ENCODE measurements around the gene SGIP1.
"Not testable (repeated sequence)": the region's sequence is repeated elsewhere in the genome, so short reads cannot be mapped to it uniquely, and the experiment has no call there.

The SGIP1 gene

GRCh38 chr1:66585002-66585401 lies 51.0 kb downstream of the SGIP1 start:
- TF ChIP-seq CTCF (IDR thresholded peaks at IDR 0.05) = no peak
- Mint-ChIP-seq H3K9me3 (no peaks in the 10 kb centered on the region), H3K4me3 (no peak overlapping the region), H3K36me3 (ENCODE audit: low read depth) (no peaks in the 10 kb centered on the region), H3K4me1 (peaks cover 31% of the 10 kb centered on the region), H3K27ac (peak overlapping the region; percentile 57), H3K27me3 (ENCODE audit: low read depth, poor library complexity) (peaks cover 2% of the 10 kb centered on the region)
- no peak for DNase-seq

- Mint-ChIP-seq H3K36me3 (ENCODE audit: low read depth) (no peaks in the 10 kb centered on the region), H3K4me3 (no peak overlapping the region), H3K4me1 (peaks cover 57% of the 10 kb centered on the region), H3K27me3 (ENCODE audit: low read depth, poor library complexity) (no peaks in the 10 kb centered on the region), H3K9me3 (no peaks in the 10 kb centered on the region), H3K27ac (no peak overlapping the region)
- no peak for TF ChIP-seq CTCF (IDR thresholded peaks at IDR 0.05)
- no peak for DNase-seq
Measured at GRCh38 chr1:66589326-66589725, 55.4 kb downstream of the SGIP1 start.

GRCh38 chr1:66592106-66592507 lies 58.2 kb downstream of the SGIP1 start:
- not testable (repeated sequence) for DNase-seq; H3K27me3 Mint-ChIP-seq (ENCODE audit: low read depth, poor library complexity); H3K4me3 Mint-ChIP-seq; H3K36me3 Mint-ChIP-seq (ENCODE audit: low read depth)
- peak overlapping the region; percentile 99 for H3K27ac Mint-ChIP-seq
- peaks cover 37% of the 10 kb centered on the region for H3K4me1 Mint-ChIP-seq
- H3K9me3 Mint-ChIP-seq = peaks cover 12% of the 10 kb centered on the region

- peaks cover 12% of the 10 kb centered on the region for H3K9me3 Mint-ChIP-seq
- H3K4me1 Mint-ChIP-seq = peaks cover 38% of the 10 kb centered on the region
- no peak for DNase-seq
- no peak for TF ChIP-seq CTCF (IDR thresholded peaks at IDR 0.05)
- peaks cover 4% of the 10 kb centered on the region for H3K27me3 Mint-ChIP-seq (ENCODE audit: low read depth, poor library complexity)
- no peak overlapping the region for H3K4me3 Mint-ChIP-seq
- no peak overlapping the region for H3K27ac Mint-ChIP-seq
- peaks cover 8% of the 10 kb centered on the region for H3K36me3 Mint-ChIP-seq (ENCODE audit: low read depth)
Measured at GRCh38 chr1:66596191-66596590, 62.2 kb downstream of the SGIP1 start.

GRCh38 chr1:66597500-66597899 lies 63.5 kb downstream of the SGIP1 start:
- H3K27ac Mint-ChIP-seq = no peak overlapping the region
- no peak overlapping the region for H3K4me3 Mint-ChIP-seq
- H3K36me3 Mint-ChIP-seq (ENCODE audit: low read depth) = peaks cover 8% of the 10 kb centered on the region
- H3K27me3 Mint-ChIP-seq (ENCODE audit: low read depth, poor library complexity) = peaks cover 4% of the 10 kb centered on the region
- H3K4me1 Mint-ChIP-seq = peaks cover 25% of the 10 kb centered on the region
- H3K9me3 Mint-ChIP-seq = peaks cover 12% of the 10 kb centered on the region
- no peak for TF ChIP-seq CTCF (IDR thresholded peaks at IDR 0.05)
- no peak for DNase-seq

GRCh38 chr1:66598670-66599069 lies 64.7 kb downstream of the SGIP1 start:
- no peak for DNase-seq
- H3K4me1 Mint-ChIP-seq = peaks cover 20% of the 10 kb centered on the region
- TF ChIP-seq CTCF (IDR thresholded peaks at IDR 0.05) = no peak
- peaks cover 8% of the 10 kb centered on the region for H3K36me3 Mint-ChIP-seq (ENCODE audit: low read depth)
- peaks cover 12% of the 10 kb centered on the region for H3K9me3 Mint-ChIP-seq
- peaks cover 4% of the 10 kb centered on the region for H3K27me3 Mint-ChIP-seq (ENCODE audit: low read depth, poor library complexity)
- H3K27ac Mint-ChIP-seq = no peak overlapping the region
- no peak overlapping the region for H3K4me3 Mint-ChIP-seq
